GM23248 (cell line): Measurements from ENCODE around the gene CTBP2. TPM values are rescaled to one million over a fixed set of nuclear protein-coding genes. Genes with fewer than 3 reads are reported as not detected.

Source experiments
- DNase-seq: peaks from one replicate; pipeline ENCODE4 v3.0.0-alpha.2; 2015
- H2AFZ ChIP-seq: fragments of 200-600 bp; sonication (generic); 2 replicates; pipeline ENCODE4 v1.6.1; 2016; ENCODE audit warnings: antibody characterized with exemption
- H3F3A ChIP-seq: fragments of 200-600 bp; sonication (generic); 2 replicates; pipeline ENCODE4 v1.6.1; 2016; ENCODE audit warnings: mild to moderate bottlenecking, antibody characterized with exemption, mixed run types; ENCODE audit not compliant: insufficient read depth
- H3K27ac ChIP-seq: fragments of 200-600 bp; sonication (generic); 2 replicates; pipeline ENCODE4 v1.5.1; 2016; ENCODE audit warnings: mild to moderate bottlenecking
- H3K27me3 ChIP-seq: fragments of 200-600 bp; sonication (generic); replicated peaks from 2 replicates; pipeline ENCODE4 v1.6.1; 2016; ENCODE audit warnings: mild to moderate bottlenecking; ENCODE audit not compliant: insufficient read depth
- H3K36me3 ChIP-seq: fragments of 200-600 bp; sonication (generic); 2 replicates; pipeline ENCODE4 v1.6.1; 2016; ENCODE audit warnings: low read depth, mild to moderate bottlenecking
- H3K4me1 ChIP-seq: fragments of 200-600 bp; sonication (generic); 2 replicates; pipeline ENCODE4 v1.6.1; 2016; ENCODE audit warnings: mild to moderate bottlenecking; ENCODE audit not compliant: insufficient read depth
- H3K4me2 ChIP-seq: fragments of 200-600 bp; sonication (generic); one replicate; pipeline ENCODE4 v1.6.1; 2016; ENCODE audit warnings: mild to moderate bottlenecking; ENCODE audit not compliant: unreplicated experiment
- H3K4me3 ChIP-seq: fragments of 200-600 bp; sonication (generic); 2 replicates; pipeline ENCODE4 v1.5.1; 2016; ENCODE audit warnings: mild to moderate bottlenecking
- H3K79me2 ChIP-seq: fragments of 200-600 bp; sonication (generic); 2 replicates; pipeline ENCODE4 v1.6.1; 2016; ENCODE audit warnings: mild to moderate bottlenecking; ENCODE audit not compliant: insufficient read depth
- H3K9ac ChIP-seq: fragments of 200-600 bp; sonication (generic); 2 replicates; pipeline ENCODE4 v1.6.1; 2016; ENCODE audit warnings: mild to moderate bottlenecking
- H3K9me2 ChIP-seq: fragments of 200-600 bp; sonication (generic); 2 replicates; pipeline ENCODE4 v1.6.1; 2016; ENCODE audit warnings: mixed run types, mild to moderate bottlenecking, moderate library complexity; ENCODE audit not compliant: insufficient read depth
- H3K9me3 ChIP-seq: fragments of 200-600 bp; sonication (generic); one replicate; pipeline ENCODE4 v1.6.1; 2017; ENCODE audit warnings: low read depth
- H4K20me1 ChIP-seq: fragments of 200-600 bp; sonication (generic); 2 replicates; pipeline ENCODE4 v1.6.0; 2016; ENCODE audit not compliant: insufficient read depth
- EZH2 ChIP-seq: fragments of 200-600 bp; sonication (generic); IDR thresholded peaks from 2 replicates; pipeline ENCODE4 v1.6.1; 2018; ENCODE audit warnings: antibody characterized with exemption, mild to moderate bottlenecking; ENCODE audit not compliant: insufficient read depth, poor library complexity, severe bottlenecking
- EZH2phosphoT487 ChIP-seq: fragments of 200-600 bp; sonication (generic); IDR thresholded peaks from 2 replicates; pipeline ENCODE4 v1.6.1; 2018; ENCODE audit warnings: antibody characterized with exemption, moderate library complexity, mild to moderate bottlenecking, low read depth; ENCODE audit not compliant: insufficient read depth
- WGBS, 2 experiments: methylation state at CpG; one replicate each; pipeline ENCODE4 v1.1.6; 2015 to 2017; ENCODE audit warnings: low lambda C conversion rate in 2 of 2, low coverage in 1 of 2; ENCODE audit errors: missing lambda C conversion rate in 2 of 2; 5-methylcytosine and 5-hydroxymethylcytosine counted together
- in situ Hi-C: fragments of 300-500 bp; cut with MboI; formaldehyde crosslinking; loops from 2 replicates; pipeline ENCODE4 v1.15.0; 2020
- polyA plus RNA-seq: library from polyadenylated mRNA; unstranded; fragments of >200 nt; fragmentation: Nextera tagmentation; extraction: Ambion mirVana; gene quantifications from 2 replicates; pipeline ENCODE4 v1.2.1, GENCODE V29; 2016
- total RNA-seq: library from RNA; depleted of rRNA; stranded (reverse); fragments of >200 nt; shearing (Covaris generic); gene quantifications from 2 replicates; pipeline ENCODE4 v1.2.3, GENCODE V29; 2014

CTBP2 gene
- total and polyA plus RNA-seq, 2 experiments from 2014 or later = 52.0 to 65.5 TPM

DNA sequence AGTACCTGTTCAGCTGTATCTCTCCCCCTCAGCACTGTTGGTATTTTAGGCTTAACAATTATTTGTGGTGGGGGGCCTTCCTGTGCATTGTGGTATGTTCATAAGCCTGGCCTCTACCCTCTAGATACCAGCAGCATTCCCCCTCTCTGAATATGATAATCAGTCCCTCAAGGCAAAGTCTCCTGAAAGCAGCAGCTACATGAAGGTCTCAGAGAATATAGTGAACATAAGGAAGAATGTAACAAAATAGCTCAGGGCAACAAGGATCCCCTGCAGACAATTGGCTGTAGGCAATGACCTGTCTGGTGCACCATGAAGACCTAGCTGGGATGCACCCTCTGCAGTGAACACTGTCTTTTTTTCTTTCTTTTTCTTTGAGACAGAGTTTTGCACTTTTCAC lies 86.4 kb downstream of the CTBP2 start:
- no peaks in the 10 kb centered on the region for H3K9me3 ChIP-seq
- H3K36me3 ChIP-seq = no peaks in the 10 kb centered on the region; the same call in 1 of the 2 replicates
- H3F3A ChIP-seq = no peaks in the 10 kb centered on the region
- no peaks in the 10 kb centered on the region for H3K27me3 ChIP-seq
- no peak overlapping the region for H3K9ac ChIP-seq
- TF ChIP-seq EZH2phosphoT487 = no peak
- no peak for DNase-seq
- in situ Hi-C loops = no loop called here
- H4K20me1 ChIP-seq = peaks cover 9% of the 10 kb centered on the region; the same call in 1 of the 2 replicates
- H3K9me2 ChIP-seq = no peaks in the 10 kb centered on the region
- H3K27ac ChIP-seq = no peak overlapping the region
- H3K4me2 ChIP-seq = no peak overlapping the region
- H3K4me3 ChIP-seq = no peak overlapping the region
- H3K79me2 ChIP-seq = peaks cover 100% of the 10 kb centered on the region
- no peak overlapping the region for H2AFZ ChIP-seq
- no peaks in the 10 kb centered on the region for H3K4me1 ChIP-seq

DNA sequence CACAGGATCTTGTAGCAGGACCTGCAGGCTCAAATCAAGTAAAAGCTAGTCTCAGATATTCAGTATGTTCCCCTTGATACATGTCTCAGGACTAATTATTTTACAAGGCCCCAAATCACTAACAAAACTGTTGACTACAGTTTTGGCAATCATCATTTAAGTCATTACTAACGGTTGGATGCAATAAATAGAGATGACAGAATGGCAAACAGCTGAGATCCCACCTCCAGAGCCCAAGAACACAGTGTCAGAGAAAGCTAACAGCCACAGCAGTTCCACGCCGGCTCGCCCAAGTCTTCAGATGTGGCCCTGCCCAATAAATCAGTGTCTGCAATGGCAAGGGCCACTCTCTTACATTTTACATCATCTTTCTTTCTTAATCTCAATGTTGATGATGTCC lies 87.6 kb downstream of the CTBP2 start:
- H3K4me2 ChIP-seq = no peak overlapping the region
- H3K27ac ChIP-seq = no peak overlapping the region
- H3K9me3 ChIP-seq = no peaks in the 10 kb centered on the region
- H3K4me1 ChIP-seq = no peaks in the 10 kb centered on the region
- peaks cover 100% of the 10 kb centered on the region for H3K79me2 ChIP-seq
- no peak for DNase-seq
- WGBS, 2 experiments = 54 to 60% methylated on average over 4 of the region's 4 CpGs
- no peak overlapping the region for H3K9ac ChIP-seq
- no peaks in the 10 kb centered on the region for H3K9me2 ChIP-seq
- H3K27me3 ChIP-seq = no peaks in the 10 kb centered on the region
- no peak overlapping the region for H2AFZ ChIP-seq
- H3F3A ChIP-seq = no peaks in the 10 kb centered on the region
- peaks cover 9% of the 10 kb centered on the region; the same call in 1 of the 2 replicates for H4K20me1 ChIP-seq
- no peaks in the 10 kb centered on the region; the same call in 1 of the 2 replicates for H3K36me3 ChIP-seq
- in situ Hi-C loops = no loop called here
- no peak for TF ChIP-seq EZH2phosphoT487
- TF ChIP-seq EZH2 = no peak
- no peak overlapping the region for H3K4me3 ChIP-seq

DNA sequence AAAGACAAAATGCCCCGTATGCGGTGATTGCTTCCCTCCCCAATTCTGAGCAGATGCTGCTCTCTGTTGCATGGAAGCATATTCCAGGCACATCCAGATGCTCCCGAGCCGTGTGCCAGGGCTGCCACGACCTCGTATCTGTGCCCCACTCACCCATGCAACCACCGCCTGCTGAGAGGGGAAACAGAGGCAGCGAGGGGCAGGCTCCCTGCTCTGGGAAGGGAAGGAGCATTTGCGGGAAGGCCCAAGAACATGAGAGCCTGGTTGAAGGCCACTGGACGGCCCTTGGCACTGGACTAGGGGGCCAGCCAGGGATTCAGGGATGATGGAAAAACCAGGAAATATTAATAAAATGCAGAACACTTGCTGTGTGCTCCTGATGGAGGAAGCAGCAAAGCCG lies 89.4 kb downstream of the CTBP2 start:
- 74 to 80% methylated on average over 11 of the region's 11 CpGs for WGBS, 2 experiments
- no peak for DNase-seq
- Histone ChIP-seq H3K4me3 (no peak overlapping the region), H3K27me3 (no peaks in the 10 kb centered on the region), H3K4me1 (no peaks in the 10 kb centered on the region), H3K4me2 (no peak overlapping the region), H4K20me1 (peaks cover 9% of the 10 kb centered on the region; the same call in 1 of the 2 replicates), H3K79me2 (peaks cover 100% of the 10 kb centered on the region), H3K9me3 (no peaks in the 10 kb centered on the region), H3K9me2 (no peaks in the 10 kb centered on the region), H2AFZ (no peak overlapping the region), H3K27ac (no peak overlapping the region), H3F3A (no peaks in the 10 kb centered on the region), H3K9ac (no peak overlapping the region), H3K36me3 (no peaks in the 10 kb centered on the region; the same call in 1 of the 2 replicates)
- TF ChIP-seq EZH2phosphoT487 = no peak
- TF ChIP-seq EZH2 = no peak
- in situ Hi-C loops = no loop called here

DNA sequence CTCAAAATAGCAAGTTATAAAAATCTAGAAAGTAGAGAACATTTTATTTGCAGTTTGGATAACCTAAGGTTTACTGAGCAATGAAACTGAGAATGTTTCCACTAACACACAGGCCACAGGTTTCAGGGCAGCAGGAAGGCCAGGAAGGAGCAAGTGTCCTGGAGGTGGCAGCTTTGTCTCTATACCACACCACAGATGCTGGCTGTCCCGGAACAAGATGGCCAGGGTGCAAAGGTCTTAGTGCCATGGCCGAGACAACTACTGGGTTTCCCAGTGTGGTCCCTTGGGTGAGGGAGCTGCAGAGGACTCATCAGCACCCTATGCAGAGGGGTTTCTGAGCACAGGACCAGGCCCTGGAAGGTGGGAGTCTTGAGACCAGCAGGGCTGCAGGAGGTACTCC lies 92.0 kb downstream of the CTBP2 start:
- no peaks in the 10 kb centered on the region for H3K9me3 ChIP-seq
- DNase-seq = no peak
- H3K4me1 ChIP-seq = peaks cover 19% of the 10 kb centered on the region
- peaks cover 7% of the 10 kb centered on the region; the same call in 1 of the 2 replicates for H4K20me1 ChIP-seq
- no peaks in the 10 kb centered on the region for H3K9me2 ChIP-seq
- TF ChIP-seq EZH2phosphoT487 (no peak), EZH2 (no peak)
- no peaks in the 10 kb centered on the region for H3K27me3 ChIP-seq
- WGBS, 2 experiments = 65 to 74% methylated on average over 2 of the region's 2 CpGs
- H3K27ac ChIP-seq = no peak overlapping the region
- H2AFZ ChIP-seq = no peak overlapping the region
- H3K79me2 ChIP-seq = peaks cover 99% of the 10 kb centered on the region
- peaks cover 20% of the 10 kb centered on the region for H3F3A ChIP-seq
- no peak overlapping the region for H3K4me3 ChIP-seq
- in situ Hi-C loops = no loop called here
- H3K36me3 ChIP-seq = no peaks in the 10 kb centered on the region
- no peak overlapping the region for H3K4me2 ChIP-seq
- no peak overlapping the region for H3K9ac ChIP-seq

DNA sequence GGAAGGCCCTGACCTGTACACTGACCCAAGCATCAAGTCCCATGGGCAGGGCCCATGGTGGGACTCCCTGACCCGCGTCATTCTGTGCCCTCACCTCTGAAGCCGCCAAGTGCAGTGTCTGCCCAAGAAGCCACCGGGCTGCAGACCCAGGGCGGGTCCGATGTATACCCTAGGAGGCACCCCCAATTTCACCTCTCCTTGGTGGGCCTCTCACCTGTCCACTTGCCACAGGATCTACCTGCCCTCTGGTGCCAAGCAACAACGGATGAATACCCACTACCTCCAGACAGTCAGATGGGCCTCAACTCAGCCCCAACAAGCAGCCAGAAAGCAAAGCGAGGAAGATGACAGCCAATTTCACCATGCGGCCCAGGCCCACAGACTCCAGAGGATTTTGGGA lies 92.6 kb downstream of the CTBP2 start:
- Histone ChIP-seq H3K27ac (no peak overlapping the region), H3K4me2 (no peak overlapping the region), H3K79me2 (peaks cover 99% of the 10 kb centered on the region), H4K20me1 (peaks cover 7% of the 10 kb centered on the region; the same call in 1 of the 2 replicates), H3K9ac (no peak overlapping the region), H3K4me1 (peaks cover 19% of the 10 kb centered on the region), H3F3A (peaks cover 27% of the 10 kb centered on the region), H3K4me3 (no peak overlapping the region), H3K36me3 (no peaks in the 10 kb centered on the region), H3K9me2 (no peaks in the 10 kb centered on the region), H2AFZ (no peak overlapping the region), H3K27me3 (no peaks in the 10 kb centered on the region), H3K9me3 (no peaks in the 10 kb centered on the region)
- no peak for DNase-seq
- 96% methylated on average over 9 of the region's 9 CpGs for WGBS, 2 experiments
- TF ChIP-seq EZH2 (no peak), EZH2phosphoT487 (no peak)
- in situ Hi-C loops = no loop called here
